ENCODE measurements around the gene KDM2A. TPM values are rescaled to one million over a fixed set of nuclear protein-coding genes. Genes with fewer than 3 reads are reported as not detected.

The KDM2A gene
- total and polyA plus RNA-seq, 5 donors from 2014 or later: 10.7 to 346 (median 12.1) TPM

- H3K27ac Mint-ChIP-seq: peak within 1 kb of the TSS; percentile 65 to 91 (median 68)
- H3K9me3 ChIP-seq (ENCODE audit: control insufficient read depth in 2 of 2, low read length in 2 of 2): no peaks in the 10 kb centered on the region
- H3K27me3 ChIP-seq (ENCODE audit: control insufficient read depth, insufficient read depth, low read length): no peaks in the 10 kb centered on the region
- DNase-seq (peak in 2 of 3 donors; percentile 49 to 64), ATAC-seq (ENCODE audit: low read depth in 2 of 2) (peak; percentile 64 to 70)
- H3K36me3 ChIP-seq (ENCODE audit: control insufficient read depth, insufficient read depth, low read length): peaks cover 30% of the 10 kb centered on the region
- H3K27ac ChIP-seq (ENCODE audit: insufficient read depth, low read length, poor library complexity, severe bottlenecking): peak within 1 kb of the TSS; percentile 61
- H3K4me1 ChIP-seq (ENCODE audit: control insufficient read depth, insufficient read depth, low read length, poor library complexity, severe bottlenecking): peaks cover 27% of the 10 kb centered on the region
- H3K4me3 Mint-ChIP-seq: peak within 1 kb of the TSS; percentile 69 to 83 (median 78)
- H3K4me3 ChIP-seq (ENCODE audit: low read depth, low read length): peak within 1 kb of the TSS; percentile 7
- H3K9me3 Mint-ChIP-seq: no peaks in the 10 kb centered on the region
- no peaks in the 10 kb centered on the region for H3K27me3 Mint-ChIP-seq
- H3K4me1 Mint-ChIP-seq: peaks cover 5 to 34% (median 15%) of the 10 kb centered on the region in 4 donors
- peaks cover 10% of the 10 kb centered on the region for H3K36me3 Mint-ChIP-seq
Observed at GRCh38 chr11:67303132-67303834, 184.2 kb downstream of the KDM2A start, which contains the start of gene SSH3. Gene SSH3, plus strand, starts transcription at chr11:67303530. Its CDS starts 96 bp downstream, at chr11:67303626.

- no peaks in the 10 kb centered on the region for H3K27me3 ChIP-seq (ENCODE audit: control insufficient read depth, insufficient read depth, low read length)
- Mint-ChIP-seq H3K36me3 (peaks cover 3% of the 10 kb centered on the region), H3K27me3 (no peaks in the 10 kb centered on the region), H3K9me3 (no peaks in the 10 kb centered on the region), H3K4me1 (peaks cover 0 to 29% (median 11%) of the 10 kb centered on the region in 4 donors), H3K27ac (peak overlapping the region in 1 of 3 donors; percentile 91), H3K4me3 (peak overlapping the region; percentile 62 to 83 (median 78))
- peak overlapping the region; percentile 61 for H3K27ac ChIP-seq (ENCODE audit: insufficient read depth, low read length, poor library complexity, severe bottlenecking)
- H3K36me3 ChIP-seq (ENCODE audit: control insufficient read depth, insufficient read depth, low read length): peaks cover 24% of the 10 kb centered on the region
- DNase-seq (peak in 2 of 3 donors; percentile 18 to 50), ATAC-seq (ENCODE audit: low read depth in 2 of 2) (peak; percentile 35 to 40)
- H3K9me3 ChIP-seq (ENCODE audit: control insufficient read depth in 2 of 2, low read length in 2 of 2): no peaks in the 10 kb centered on the region
- H3K4me3 ChIP-seq (ENCODE audit: low read depth, low read length): no peak overlapping the region
- peaks cover 23% of the 10 kb centered on the region for H3K4me1 ChIP-seq (ENCODE audit: control insufficient read depth, insufficient read depth, low read length, poor library complexity, severe bottlenecking)
Observed at GRCh38 chr11:67303835-67304411, 184.9 kb downstream of the KDM2A start.

GRCh38 chr11:67304511-67305113 lies 185.5 kb downstream of the KDM2A start:
- H3K27me3 ChIP-seq (ENCODE audit: control insufficient read depth, insufficient read depth, low read length): no peaks in the 10 kb centered on the region
- Mint-ChIP-seq H3K9me3 (no peaks in the 10 kb centered on the region), H3K27ac (no peak overlapping the region), H3K4me3 (peak overlapping the region; percentile 62 to 80 (median 71)), H3K4me1 (peaks cover 0 to 31% (median 11%) of the 10 kb centered on the region in 4 donors), H3K36me3 (peaks cover 3% of the 10 kb centered on the region), H3K27me3 (no peaks in the 10 kb centered on the region)
- ATAC-seq (ENCODE audit: low read depth in 2 of 2) (no peak), DNase-seq (no peak)
- H3K4me1 ChIP-seq (ENCODE audit: control insufficient read depth, insufficient read depth, low read length, poor library complexity, severe bottlenecking): peaks cover 23% of the 10 kb centered on the region
- peak overlapping the region; percentile 61 for H3K27ac ChIP-seq (ENCODE audit: insufficient read depth, low read length, poor library complexity, severe bottlenecking)
- H3K36me3 ChIP-seq (ENCODE audit: control insufficient read depth, insufficient read depth, low read length): peaks cover 18% of the 10 kb centered on the region
- H3K9me3 ChIP-seq (ENCODE audit: control insufficient read depth in 2 of 2, low read length in 2 of 2): no peaks in the 10 kb centered on the region
- H3K4me3 ChIP-seq (ENCODE audit: low read depth, low read length): no peak overlapping the region

GRCh38 chr11:67306769-67307544 lies 187.9 kb downstream of the KDM2A start:
- Mint-ChIP-seq H3K9me3 (no peaks in the 10 kb centered on the region), H3K27ac (peak overlapping the region in 1 of 3 donors; percentile 14), H3K27me3 (no peaks in the 10 kb centered on the region), H3K4me1 (peaks cover 0 to 37% (median 13%) of the 10 kb centered on the region in 4 donors), H3K36me3 (peaks cover 3% of the 10 kb centered on the region), H3K4me3 (no peak overlapping the region)
- Histone ChIP-seq H3K4me1 (ENCODE audit: control insufficient read depth, insufficient read depth, low read length, poor library complexity, severe bottlenecking) (peaks cover 31% of the 10 kb centered on the region), H3K4me3 (ENCODE audit: low read depth, low read length) (no peak overlapping the region), H3K27ac (ENCODE audit: insufficient read depth, low read length, poor library complexity, severe bottlenecking) (no peak overlapping the region), H3K36me3 (ENCODE audit: control insufficient read depth, insufficient read depth, low read length) (peaks cover under 1% of the 10 kb centered on the region), H3K27me3 (ENCODE audit: control insufficient read depth, insufficient read depth, low read length) (no peaks in the 10 kb centered on the region), H3K9me3 (ENCODE audit: control insufficient read depth in 2 of 2, low read length in 2 of 2) (no peaks in the 10 kb centered on the region)
- ATAC-seq (ENCODE audit: low read depth in 2 of 2): no peak
- DNase-seq: no peak

- H3K36me3 ChIP-seq (ENCODE audit: control insufficient read depth, insufficient read depth, low read length): no peaks in the 10 kb centered on the region
- H3K9me3 Mint-ChIP-seq: no peaks in the 10 kb centered on the region
- H3K9me3 ChIP-seq (ENCODE audit: control insufficient read depth in 2 of 2, low read length in 2 of 2): no peaks in the 10 kb centered on the region
- H3K27ac ChIP-seq (ENCODE audit: insufficient read depth, low read length, poor library complexity, severe bottlenecking): no peak overlapping the region
- H3K27me3 Mint-ChIP-seq: no peaks in the 10 kb centered on the region
- no peak overlapping the region for H3K27ac Mint-ChIP-seq
- no peak for ATAC-seq (ENCODE audit: low read depth in 2 of 2)
- H3K4me1 ChIP-seq (ENCODE audit: control insufficient read depth, insufficient read depth, low read length, poor library complexity, severe bottlenecking): peaks cover 34% of the 10 kb centered on the region
- H3K4me1 Mint-ChIP-seq: peaks cover 3 to 40% (median 16%) of the 10 kb centered on the region in 4 donors
- peaks cover 3% of the 10 kb centered on the region for H3K36me3 Mint-ChIP-seq
- H3K27me3 ChIP-seq (ENCODE audit: control insufficient read depth, insufficient read depth, low read length): no peaks in the 10 kb centered on the region
- no peak for DNase-seq
- no peak overlapping the region for H3K4me3 ChIP-seq (ENCODE audit: low read depth, low read length)
- no peak overlapping the region for H3K4me3 Mint-ChIP-seq
Observed at GRCh38 chr11:67307545-67308001, 188.5 kb downstream of the KDM2A start.

Other genes with a start within 250 kb of the KDM2A start
- 7.4 TPM for gene PC, start 160.9 kb upstream of the KDM2A start, total RNA-seq
- gene PC, start 160.9 kb upstream of the KDM2A start, polyA plus RNA-seq: 1 to 10 TPM; 2.0 to 4.9 (median 3.9) TPM
- not detected for gene C11orf86, start 144.0 kb upstream of the KDM2A start, total RNA-seq
- not detected for gene C11orf86, start 144.0 kb upstream of the KDM2A start, polyA plus RNA-seq
- gene SYT12, start 96.1 kb upstream of the KDM2A start, total RNA-seq: not detected
- not detected for gene SYT12, start 96.1 kb upstream of the KDM2A start, polyA plus RNA-seq
- not detected for gene RHOD, start 62.4 kb upstream of the KDM2A start, total RNA-seq
- gene RHOD, start 62.4 kb upstream of the KDM2A start, polyA plus RNA-seq: under 1 TPM in 3 of 4 donors, not detected in 1; 0.63 to 0.78 (median 0.72) TPM
- gene GRK2, start 147.2 kb downstream of the KDM2A start, total RNA-seq: 295 TPM
- 10 to 100 TPM; 13.2 to 27.8 (median 19.3) TPM for gene GRK2, start 147.2 kb downstream of the KDM2A start, polyA plus RNA-seq
- 158 TPM for gene ANKRD13D, start 170.0 kb downstream of the KDM2A start, total RNA-seq
- 10 to 100 TPM in 3 of 4 donors, 1 to 10 TPM in 1; 9.5 to 18.9 (median 12.6) TPM for gene ANKRD13D, start 170.0 kb downstream of the KDM2A start, polyA plus RNA-seq
- 24.4 TPM for gene SSH3, start 184.3 kb downstream of the KDM2A start, total RNA-seq
- 1 to 10 TPM; 2.3 to 7.1 (median 3.1) TPM for gene SSH3, start 184.3 kb downstream of the KDM2A start, polyA plus RNA-seq
- gene POLD4, start 234.3 kb downstream of the KDM2A start, total RNA-seq: 60.6 TPM
- 100 to 1,000 TPM; 103 to 127 (median 118) TPM for gene POLD4, start 234.3 kb downstream of the KDM2A start, polyA plus RNA-seq

Measured in CD4-positive, CD25-positive, alpha-beta regulatory T cell (primary cell).